ENCODE data around the gene STYXL2. TPM values are rescaled to one million over a fixed set of nuclear protein-coding genes. Genes with fewer than 3 reads are reported as not detected.

STYXL2 gene
- total RNA-seq, 2 experiments from 2014 or later: not detected

- intact Hi-C loops (cut with micrococcal nuclease): no loop called here
- Mint-ChIP-seq H3K4me1 (ENCODE audit: low read depth) (no peaks in the 10 kb centered on the region), H3K27ac (no peak overlapping the region), H3K27me3 (ENCODE audit: low read depth) (no peaks in the 10 kb centered on the region), H3K4me3 (no peak overlapping the region), H3K9me3 (no peaks in the 10 kb centered on the region), H3K36me3 (ENCODE audit: low read depth) (no peaks in the 10 kb centered on the region)
- CTCF ChIA-PET: interaction anchor here (0.9 to 1.2 kb wide), 2 partner anchors 13 to 178 kb away, joined by 3 to 4 read pairs; no protein-coding TSS in a partner anchor
- no peak for DNase-seq
Measured at GRCh38 chr1:167137793-167138510, 44.1 kb downstream of the STYXL2 start.

- Mint-ChIP-seq H3K36me3 (ENCODE audit: low read depth) (no peaks in the 10 kb centered on the region), H3K27me3 (ENCODE audit: low read depth) (no peaks in the 10 kb centered on the region), H3K4me3 (no peak overlapping the region), H3K27ac (no peak overlapping the region), H3K9me3 (no peaks in the 10 kb centered on the region), H3K4me1 (ENCODE audit: low read depth) (no peaks in the 10 kb centered on the region)
- intact Hi-C loops (cut with micrococcal nuclease): no loop called here
- CTCF ChIA-PET: interaction anchor here (0.6 kb wide), 1 partner anchor 11 kb away, joined by 3 read pairs; no protein-coding TSS in a partner anchor
- no peak for DNase-seq
Measured at GRCh38 chr1:167138703-167139102, 44.8 kb downstream of the STYXL2 start.

GRCh38 chr1:167141963-167142362, 48.1 kb downstream of the STYXL2 start:
- no peaks in the 10 kb centered on the region for H3K9me3 Mint-ChIP-seq
- CTCF ChIA-PET: no interaction called here
- no peaks in the 10 kb centered on the region for H3K4me1 Mint-ChIP-seq (ENCODE audit: low read depth)
- no peak overlapping the region for H3K4me3 Mint-ChIP-seq
- intact Hi-C loops (cut with micrococcal nuclease): no loop called here
- no peak overlapping the region for H3K27ac Mint-ChIP-seq
- peaks cover 3% of the 10 kb centered on the region for H3K27me3 Mint-ChIP-seq (ENCODE audit: low read depth)
- H3K36me3 Mint-ChIP-seq (ENCODE audit: low read depth): no peaks in the 10 kb centered on the region
- DNase-seq: no peak

Other genes starting within 250 kb of the STYXL2 start
- gene TADA1, start 217.8 kb upstream of the STYXL2 start, total RNA-seq: 10 to 100 TPM; 19.6 to 19.9 TPM
- gene ILDR2, start 118.5 kb upstream of the STYXL2 start, total RNA-seq: 10 to 100 TPM in 1 of 2 experiments, 1 to 10 TPM in 1; 9.1 to 10.5 TPM
- gene MAEL, start 104.8 kb upstream of the STYXL2 start, total RNA-seq: under 1 TPM; 0.24 to 0.35 TPM
- gene GPA33, start 3.7 kb upstream of the STYXL2 start, total RNA-seq: 1 to 10 TPM; 1.2 to 1.4 TPM
- 10 to 100 TPM; 17.6 to 19.4 TPM for gene POU2F1, start 126.8 kb downstream of the STYXL2 start, total RNA-seq